GM20431 (cell line): ENCODE measurements around the gene CA5A.

ENCODE experiments used
- in situ Hi-C: fragments of 300-500 bp; cut with MseI, MboI; formaldehyde crosslinking; loops from one replicate; pipeline ENCODE4 v1.15.0; 2020; ENCODE audit warnings: low sequenced_read_pairs; ENCODE audit not compliant: unreplicated experiment

CA5A gene

GRCh38 chr16:87854907-87855683 is 81.2 kb downstream of the CA5A start:
- in situ Hi-C loops = no loop called here

- in situ Hi-C loops = no loop called here
Observed at GRCh38 chr16:87854053-87854906, 82.0 kb downstream of the CA5A start.

GRCh38 chr16:87853411-87854052 is 82.8 kb downstream of the CA5A start:
- in situ Hi-C loops = no loop called here

GRCh38 chr16:87851601-87852000 is 84.7 kb downstream of the CA5A start:
- in situ Hi-C loops = no loop called here

GRCh38 chr16:87851141-87851587 is 85.2 kb downstream of the CA5A start:
- in situ Hi-C loops = no loop called here

GRCh38 chr16:87850009-87851006 is 86.0 kb downstream of the CA5A start:
- in situ Hi-C loops = no loop called here

- in situ Hi-C loops = no loop called here
Observed at GRCh38 chr16:87849419-87850008, 86.8 kb downstream of the CA5A start.

GRCh38 chr16:87848676-87849345 is 87.5 kb downstream of the CA5A start:
- in situ Hi-C loops = no loop called here

- in situ Hi-C loops = no loop called here
Observed at GRCh38 chr16:87847785-87848675, 88.3 kb downstream of the CA5A start.

- in situ Hi-C loops = no loop called here
Observed at GRCh38 chr16:87847467-87847784, 88.9 kb downstream of the CA5A start.

- in situ Hi-C loops = no loop called here
Observed at GRCh38 chr16:87846705-87847466, 89.4 kb downstream of the CA5A start.

GRCh38 chr16:87845807-87846619 is 90.3 kb downstream of the CA5A start:
- in situ Hi-C loops = no loop called here

GRCh38 chr16:87845213-87845612 is 91.1 kb downstream of the CA5A start:
- in situ Hi-C loops = no loop called here

- in situ Hi-C loops = no loop called here
Observed at GRCh38 chr16:87844809-87845208, 91.5 kb downstream of the CA5A start.

- in situ Hi-C loops = no loop called here
Observed at GRCh38 chr16:87844120-87844733, 92.1 kb downstream of the CA5A start.

- in situ Hi-C loops = no loop called here
Observed at GRCh38 chr16:87843678-87844105, 92.6 kb downstream of the CA5A start.
